Suprapubic skin (tissue), 4 donors: ENCODE measurements around the gene ULBP3. TPM values are rescaled to one million over a fixed set of nuclear protein-coding genes. Genes with fewer than 3 reads are reported as not detected.
"Not testable (repeated sequence)": the region's sequence is repeated elsewhere in the genome, so short reads cannot be mapped to it uniquely, and the experiment has no call there.

ENCODE experiments used
- DNase-seq, 2 donors: peaks; one replicate each; pipeline ENCODE4 v3.0.0-alpha.2; 2019; ENCODE audit warnings: low spot score in 2 of 2
- H3K27ac ChIP-seq: fragments of 200-600 bp; sonication (generic); one replicate; pipeline ENCODE4 v1.5.1; 2019
- H3K27me3 ChIP-seq: fragments of 200-600 bp; sonication (generic); one replicate; pipeline ENCODE4 v1.5.1; 2019
- H3K36me3 ChIP-seq: fragments of 200-600 bp; sonication (generic); one replicate; pipeline ENCODE4 v1.5.1; 2019
- H3K4me1 ChIP-seq: fragments of 200-600 bp; sonication (generic); one replicate; pipeline ENCODE4 v1.5.1; 2019
- H3K4me3 ChIP-seq: fragments of 200-600 bp; sonication (generic); one replicate; pipeline ENCODE4 v1.5.1; 2019; ENCODE audit warnings: mild to moderate bottlenecking
- H3K9me3 ChIP-seq: fragments of 200-600 bp; sonication (generic); one replicate; pipeline ENCODE4 v1.5.1; 2019
- EP300 ChIP-seq: sonication (generic); formaldehyde crosslinking; IDR thresholded peaks from one replicate; pipeline ENCODE4 v1.6.1; 2017; ENCODE audit warnings: antibody characterized with exemption
- POLR2A ChIP-seq, 2 donors: fragments of 450-650 bp; IDR thresholded peaks; one replicate each; pipeline ENCODE4 v1.6.1; 2017; ENCODE audit warnings: antibody characterized with exemption in 2 of 2, mild to moderate bottlenecking in 2 of 2, moderate library complexity in 2 of 2
- POLR2AphosphoS5 ChIP-seq, 3 donors: sonication (generic); formaldehyde crosslinking; IDR thresholded peaks; one replicate each; pipeline ENCODE4 v1.6.1; 2017; ENCODE audit warnings: antibody characterized with exemption in 3 of 3
- WGBS: methylation state at CpG from one replicate; pipeline ENCODE4 v1.1.5; 2018; 5-methylcytosine and 5-hydroxymethylcytosine counted together
- total RNA-seq, 4 donors: library from RNA; depleted of rRNA; stranded (reverse); fragments of >200 nt; gene quantifications; one replicate each; pipeline ENCODE4 v1.1.0, GENCODE V29; 2016
- TF ChIP-seq, protein P1 (sequence below), 2 donors: fragments of 200-600 bp in 1 of 2; fragments of 450-650 bp in 1 of 2; sonication (generic) in 1 of 2; IDR thresholded peaks; one replicate each; pipeline ENCODE4 v1.5.1; 2016 to 2019; ENCODE audit warnings: antibody characterized with exemption in 2 of 2, mild to moderate bottlenecking in 1 of 2, moderate library complexity in 1 of 2

ULBP3 gene
- total RNA-seq, 4 donors from 2014 or later = 0.78 to 2.1 TPM; not detected in 2

- no peak overlapping the region for H3K4me3 ChIP-seq
- 96% methylated on average over 6 of the region's 6 CpGs for WGBS
- H3K9me3 ChIP-seq = no peaks in the 10 kb centered on the region
- H3K27ac ChIP-seq = no peak overlapping the region
- peaks cover 5% of the 10 kb centered on the region for H3K4me1 ChIP-seq
- DNase-seq = no peak
- TF ChIP-seq EP300 (no peak), POLR2AphosphoS5 (IDR thresholded peaks at IDR 0.05) (no peak), POLR2A (IDR thresholded peaks at IDR 0.05) (no peak)
- TF ChIP-seq, protein P1, sequence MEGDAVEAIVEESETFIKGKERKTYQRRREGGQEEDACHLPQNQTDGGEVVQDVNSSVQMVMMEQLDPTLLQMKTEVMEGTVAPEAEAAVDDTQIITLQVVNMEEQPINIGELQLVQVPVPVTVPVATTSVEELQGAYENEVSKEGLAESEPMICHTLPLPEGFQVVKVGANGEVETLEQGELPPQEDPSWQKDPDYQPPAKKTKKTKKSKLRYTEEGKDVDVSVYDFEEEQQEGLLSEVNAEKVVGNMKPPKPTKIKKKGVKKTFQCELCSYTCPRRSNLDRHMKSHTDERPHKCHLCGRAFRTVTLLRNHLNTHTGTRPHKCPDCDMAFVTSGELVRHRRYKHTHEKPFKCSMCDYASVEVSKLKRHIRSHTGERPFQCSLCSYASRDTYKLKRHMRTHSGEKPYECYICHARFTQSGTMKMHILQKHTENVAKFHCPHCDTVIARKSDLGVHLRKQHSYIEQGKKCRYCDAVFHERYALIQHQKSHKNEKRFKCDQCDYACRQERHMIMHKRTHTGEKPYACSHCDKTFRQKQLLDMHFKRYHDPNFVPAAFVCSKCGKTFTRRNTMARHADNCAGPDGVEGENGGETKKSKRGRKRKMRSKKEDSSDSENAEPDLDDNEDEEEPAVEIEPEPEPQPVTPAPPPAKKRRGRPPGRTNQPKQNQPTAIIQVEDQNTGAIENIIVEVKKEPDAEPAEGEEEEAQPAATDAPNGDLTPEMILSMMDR (IDR thresholded peaks at IDR 0.05) = no peak
- no peaks in the 10 kb centered on the region for H3K36me3 ChIP-seq
- H3K27me3 ChIP-seq = peaks cover 15% of the 10 kb centered on the region
Measured at GRCh38 chr6:150063640-150064039, 5.3 kb downstream of the ULBP3 start.

GRCh38 chr6:150059973-150060372 lies 8.9 kb downstream of the ULBP3 start:
- not testable (repeated sequence) for H3K27ac ChIP-seq, H3K4me3 ChIP-seq, DNase-seq, H3K9me3 ChIP-seq, H3K4me1 ChIP-seq, H3K36me3 ChIP-seq
- peaks cover 26% of the 10 kb centered on the region for H3K27me3 ChIP-seq
- 77% methylated on average over 7 of the region's 7 CpGs for WGBS

DNA sequence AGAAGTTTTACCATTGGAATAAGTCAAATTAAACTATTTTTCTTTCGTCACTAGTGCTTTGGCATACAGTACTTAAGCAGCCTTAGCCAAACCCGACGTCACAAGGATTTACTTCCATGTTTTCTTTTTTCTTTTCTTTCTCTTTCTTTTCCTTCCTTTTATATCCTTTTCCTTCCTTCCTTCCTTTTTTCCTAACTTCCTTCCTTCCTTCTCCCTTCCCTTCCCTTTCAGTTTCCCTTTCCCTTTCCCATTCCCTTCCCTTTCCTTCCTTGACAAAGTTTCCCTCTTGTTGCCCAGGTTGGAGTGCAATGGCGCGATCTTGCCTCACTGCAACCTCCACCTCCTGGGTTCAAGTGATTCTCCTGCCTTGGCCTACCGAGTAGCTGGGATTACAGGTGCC lies 9.9 kb downstream of the ULBP3 start:
- 93% methylated on average over 6 of the region's 6 CpGs for WGBS
- TF ChIP-seq POLR2AphosphoS5 (IDR thresholded peaks at IDR 0.05) (no peak), EP300 (no peak), POLR2A (IDR thresholded peaks at IDR 0.05) (no peak)
- TF ChIP-seq, protein P1 (IDR thresholded peaks at IDR 0.05) = no peak
- Histone ChIP-seq H3K4me1 (no peaks in the 10 kb centered on the region), H3K4me3 (no peak overlapping the region), H3K36me3 (no peaks in the 10 kb centered on the region), H3K27ac (no peak overlapping the region), H3K27me3 (peaks cover 36% of the 10 kb centered on the region), H3K9me3 (no peaks in the 10 kb centered on the region)
- DNase-seq = no peak

- no peak for DNase-seq
- 85% methylated on average over 14 of the region's 14 CpGs for WGBS
- Histone ChIP-seq H3K27me3 (peaks cover 42% of the 10 kb centered on the region), H3K4me3 (no peak overlapping the region), H3K36me3 (no peaks in the 10 kb centered on the region), H3K27ac (no peak overlapping the region), H3K9me3 (no peaks in the 10 kb centered on the region), H3K4me1 (no peaks in the 10 kb centered on the region)
- no peak for TF ChIP-seq POLR2A (IDR thresholded peaks at IDR 0.05)
- TF ChIP-seq POLR2AphosphoS5 (IDR thresholded peaks at IDR 0.05) = no peak
- TF ChIP-seq EP300 = no peak
- TF ChIP-seq, protein P1 (IDR thresholded peaks at IDR 0.05) = no peak
Measured at GRCh38 chr6:150058231-150058792, 10.6 kb downstream of the ULBP3 start.

- DNase-seq = no peak
- H3K27ac ChIP-seq = no peak overlapping the region
- H3K4me1 ChIP-seq = no peaks in the 10 kb centered on the region
- no peaks in the 10 kb centered on the region for H3K9me3 ChIP-seq
- H3K27me3 ChIP-seq = peaks cover 49% of the 10 kb centered on the region
- H3K4me3 ChIP-seq = no peak overlapping the region
- no peaks in the 10 kb centered on the region for H3K36me3 ChIP-seq
- WGBS = 79% methylated on average over 28 of the region's 29 CpGs
- TF ChIP-seq POLR2AphosphoS5 (IDR thresholded peaks at IDR 0.05) (no peak), EP300 (no peak), POLR2A (IDR thresholded peaks at IDR 0.05) (no peak)
- TF ChIP-seq, protein P1 (IDR thresholded peaks at IDR 0.05) = no peak
Measured at GRCh38 chr6:150057501-150057951, 11.4 kb downstream of the ULBP3 start.

GRCh38 chr6:150056916-150057315 lies 12.0 kb downstream of the ULBP3 start:
- no peak for DNase-seq
- WGBS = 65% methylated on average over 4 of the region's 4 CpGs
- no peak overlapping the region for H3K4me3 ChIP-seq

More at GRCh38 chr6:150056916-150057315, 12.0 kb downstream of the ULBP3 start:
- H3K27ac ChIP-seq = no peak overlapping the region
- peaks cover 55% of the 10 kb centered on the region for H3K27me3 ChIP-seq
- H3K4me1 ChIP-seq = no peaks in the 10 kb centered on the region
- H3K9me3 ChIP-seq = no peaks in the 10 kb centered on the region
- H3K36me3 ChIP-seq = no peaks in the 10 kb centered on the region
- TF ChIP-seq, protein P1 (IDR thresholded peaks at IDR 0.05) = no peak
- TF ChIP-seq POLR2AphosphoS5 (IDR thresholded peaks at IDR 0.05) = no peak
- TF ChIP-seq EP300 = no peak
